ENCODE results near the gene ESRRG.

Gene ESRRG

GRCh38 chr1:216462066-216462775 lies 261.0 kb downstream of the ESRRG start:
- no peaks in the 10 kb centered on the region for H3K36me3 ChIP-seq (ENCODE audit: control insufficient read depth, insufficient read depth, low read length)
- H3K27me3 ChIP-seq (replicated peaks; ENCODE audit: control insufficient read depth, insufficient read depth, low read length, poor library complexity, severe bottlenecking): no peaks in the 10 kb centered on the region
- H3K4me1 ChIP-seq (ENCODE audit: control insufficient read depth, insufficient read depth, low read length, poor library complexity, severe bottlenecking): no peaks in the 10 kb centered on the region
- H3K9me3 ChIP-seq (ENCODE audit: control insufficient read depth, low read length): no peaks in the 10 kb centered on the region
- H3K4me3 ChIP-seq (ENCODE audit: insufficient read depth, low read depth, low read length, poor library complexity, severe bottlenecking): no peak overlapping the region
- no peak overlapping the region for H3K27ac ChIP-seq (ENCODE audit: insufficient read depth, low read length, poor library complexity, severe bottlenecking)
- DNase-seq: no peak

- Histone ChIP-seq H3K4me3 (ENCODE audit: insufficient read depth, low read depth, low read length, poor library complexity, severe bottlenecking) (no peak overlapping the region), H3K27me3 (replicated peaks; ENCODE audit: control insufficient read depth, insufficient read depth, low read length, poor library complexity, severe bottlenecking) (no peaks in the 10 kb centered on the region), H3K27ac (ENCODE audit: insufficient read depth, low read length, poor library complexity, severe bottlenecking) (no peak overlapping the region), H3K9me3 (ENCODE audit: control insufficient read depth, low read length) (no peaks in the 10 kb centered on the region), H3K36me3 (ENCODE audit: control insufficient read depth, insufficient read depth, low read length) (no peaks in the 10 kb centered on the region), H3K4me1 (ENCODE audit: control insufficient read depth, insufficient read depth, low read length, poor library complexity, severe bottlenecking) (no peaks in the 10 kb centered on the region)
- DNase-seq: no peak
Measured at GRCh38 chr1:216461466-216461865, 261.8 kb downstream of the ESRRG start.

- no peak overlapping the region for H3K27ac ChIP-seq (ENCODE audit: insufficient read depth, low read length, poor library complexity, severe bottlenecking)
- H3K4me1 ChIP-seq (ENCODE audit: control insufficient read depth, insufficient read depth, low read length, poor library complexity, severe bottlenecking): no peaks in the 10 kb centered on the region
- no peak for DNase-seq
Measured at GRCh38 chr1:216459651-216460207, 263.5 kb downstream of the ESRRG start.

GRCh38 chr1:216458812-216459211 lies 264.4 kb downstream of the ESRRG start:
- H3K4me3 ChIP-seq (ENCODE audit: insufficient read depth, low read depth, low read length, poor library complexity, severe bottlenecking): no peak overlapping the region
- no peak overlapping the region for H3K27ac ChIP-seq (ENCODE audit: insufficient read depth, low read length, poor library complexity, severe bottlenecking)
- no peaks in the 10 kb centered on the region for H3K9me3 ChIP-seq (ENCODE audit: control insufficient read depth, low read length)
- H3K4me1 ChIP-seq (ENCODE audit: control insufficient read depth, insufficient read depth, low read length, poor library complexity, severe bottlenecking): no peaks in the 10 kb centered on the region
- H3K27me3 ChIP-seq (replicated peaks; ENCODE audit: control insufficient read depth, insufficient read depth, low read length, poor library complexity, severe bottlenecking): no peaks in the 10 kb centered on the region
- H3K36me3 ChIP-seq (ENCODE audit: control insufficient read depth, insufficient read depth, low read length): no peaks in the 10 kb centered on the region
- no peak for DNase-seq

More at GRCh38 chr1:216459651-216460207, 263.5 kb downstream of the ESRRG start:
- no peaks in the 10 kb centered on the region for H3K9me3 ChIP-seq (ENCODE audit: control insufficient read depth, low read length)
- no peak overlapping the region for H3K4me3 ChIP-seq (ENCODE audit: insufficient read depth, low read depth, low read length, poor library complexity, severe bottlenecking)
- H3K36me3 ChIP-seq (ENCODE audit: control insufficient read depth, insufficient read depth, low read length): no peaks in the 10 kb centered on the region
- H3K27me3 ChIP-seq (replicated peaks; ENCODE audit: control insufficient read depth, insufficient read depth, low read length, poor library complexity, severe bottlenecking): no peaks in the 10 kb centered on the region

GRCh38 chr1:216457356-216457755 lies 265.9 kb downstream of the ESRRG start:
- Histone ChIP-seq H3K27ac (ENCODE audit: insufficient read depth, low read length, poor library complexity, severe bottlenecking) (no peak overlapping the region), H3K4me1 (ENCODE audit: control insufficient read depth, insufficient read depth, low read length, poor library complexity, severe bottlenecking) (no peaks in the 10 kb centered on the region), H3K27me3 (replicated peaks; ENCODE audit: control insufficient read depth, insufficient read depth, low read length, poor library complexity, severe bottlenecking) (no peaks in the 10 kb centered on the region), H3K9me3 (ENCODE audit: control insufficient read depth, low read length) (no peaks in the 10 kb centered on the region), H3K4me3 (ENCODE audit: insufficient read depth, low read depth, low read length, poor library complexity, severe bottlenecking) (no peak overlapping the region), H3K36me3 (ENCODE audit: control insufficient read depth, insufficient read depth, low read length) (no peaks in the 10 kb centered on the region)
- DNase-seq: no peak

GRCh38 chr1:216456682-216457081 lies 266.5 kb downstream of the ESRRG start:
- Histone ChIP-seq H3K27ac (ENCODE audit: insufficient read depth, low read length, poor library complexity, severe bottlenecking) (no peak overlapping the region), H3K36me3 (ENCODE audit: control insufficient read depth, insufficient read depth, low read length) (no peaks in the 10 kb centered on the region), H3K4me1 (ENCODE audit: control insufficient read depth, insufficient read depth, low read length, poor library complexity, severe bottlenecking) (no peaks in the 10 kb centered on the region), H3K4me3 (ENCODE audit: insufficient read depth, low read depth, low read length, poor library complexity, severe bottlenecking) (no peak overlapping the region), H3K9me3 (ENCODE audit: control insufficient read depth, low read length) (no peaks in the 10 kb centered on the region), H3K27me3 (replicated peaks; ENCODE audit: control insufficient read depth, insufficient read depth, low read length, poor library complexity, severe bottlenecking) (no peaks in the 10 kb centered on the region)
- DNase-seq: no peak

- Histone ChIP-seq H3K27ac (ENCODE audit: insufficient read depth, low read length, poor library complexity, severe bottlenecking) (no peak overlapping the region), H3K27me3 (replicated peaks; ENCODE audit: control insufficient read depth, insufficient read depth, low read length, poor library complexity, severe bottlenecking) (no peaks in the 10 kb centered on the region), H3K4me3 (ENCODE audit: insufficient read depth, low read depth, low read length, poor library complexity, severe bottlenecking) (no peak overlapping the region), H3K4me1 (ENCODE audit: control insufficient read depth, insufficient read depth, low read length, poor library complexity, severe bottlenecking) (no peaks in the 10 kb centered on the region), H3K9me3 (ENCODE audit: control insufficient read depth, low read length) (no peaks in the 10 kb centered on the region), H3K36me3 (ENCODE audit: control insufficient read depth, insufficient read depth, low read length) (no peaks in the 10 kb centered on the region)
- no peak for DNase-seq
Measured at GRCh38 chr1:216453777-216454176, 269.5 kb downstream of the ESRRG start.
